Right ventricle myocardium inferior (tissue), 1 donor: ENCODE data around the gene BCL7A. TPM values are rescaled to one million over a fixed set of nuclear protein-coding genes. Genes with fewer than 3 reads are reported as not detected.
"Not testable (repeated sequence)": the region's sequence is repeated elsewhere in the genome, so short reads cannot be mapped to it uniquely, and the experiment has no call there.

Source experiments
- ATAC-seq: fragments of 200-7000 bp; cut with Tn5 transposase; one replicate; pipeline ENCODE4 v1.9.1; 2020; ENCODE audit warnings: mild to moderate bottlenecking, moderate library complexity
- DNase-seq: peaks from one replicate; pipeline ENCODE4 v3.0.0; 2021; ENCODE audit errors: missing footprints
- intact Hi-C: fragments of 100-400 bp; cut with DNase I; formaldehyde crosslinking; loops from one replicate; pipeline ENCODE4 v1.11.0; 2022
- long read RNA-seq: library from polyadenylated mRNA; unstranded; transcript quantifications from one replicate; pipeline ENCODE4 v2.0.0, GENCODE V29; 2021
- total RNA-seq: library from RNA; stranded (reverse); fragmentation: NEBNext Ultra II Directional; extraction: Animal tissue kit (Norgen Biotek cat#: 25700); gene quantifications from one replicate; pipeline ENCODE4 v1.2.1, GENCODE V29; 2021
- donor health status: DM: no; HTN: yes; CAD: no; lungs with severe emphysema.

Gene BCL7A
- total RNA-seq = 15.8 TPM
- long read RNA-seq, full-length matches to known transcripts = 13 of 16 reads
- long read RNA-seq, partial matches to known transcripts = 3 of 16 reads
- long read RNA-seq, other reads (novel, unspliced or antisense) = 0 of 16 reads

DNA sequence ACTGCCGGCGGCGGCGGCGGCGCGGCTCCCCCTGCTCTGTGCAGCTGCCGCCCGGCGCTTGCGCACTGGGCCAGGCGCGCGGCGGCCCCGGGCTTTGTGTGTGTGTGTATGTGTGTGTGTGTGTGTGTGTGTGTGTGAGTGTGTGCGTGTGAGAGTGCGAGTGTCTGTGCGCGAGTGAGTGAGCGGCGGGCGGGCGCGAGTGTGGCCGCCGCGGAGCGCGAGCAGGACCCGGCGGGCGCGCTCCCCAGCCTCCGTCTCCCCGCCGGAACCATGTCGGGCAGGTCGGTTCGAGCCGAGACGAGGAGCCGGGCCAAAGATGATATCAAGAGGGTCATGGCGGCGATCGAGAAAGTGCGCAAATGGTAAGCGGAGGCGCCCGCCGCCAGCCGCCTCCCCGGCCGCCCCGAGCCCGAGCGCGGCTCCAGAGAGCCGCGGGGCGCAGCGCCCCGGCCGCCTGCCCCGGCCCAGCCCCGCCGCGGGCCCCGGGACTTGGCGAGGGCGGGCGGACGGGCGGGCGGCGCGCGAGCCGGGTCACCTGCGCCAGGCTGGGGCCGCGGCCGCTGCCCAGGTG is at the start of gene BCL7A:
Gene BCL7A, plus strand, starts transcription at position 63 of the 571 bp plus-strand sequence. Its CDS starts 208 bp downstream, at position 271.
- intact Hi-C loops = loop anchor here (1.0 to 5.0 kb wide), 2 partner anchors 67 to 105 kb away; partner anchors contain the start of gene CFAP251
- DNase-seq = peak; percentile 87
- peak; percentile 81 for ATAC-seq

DNA sequence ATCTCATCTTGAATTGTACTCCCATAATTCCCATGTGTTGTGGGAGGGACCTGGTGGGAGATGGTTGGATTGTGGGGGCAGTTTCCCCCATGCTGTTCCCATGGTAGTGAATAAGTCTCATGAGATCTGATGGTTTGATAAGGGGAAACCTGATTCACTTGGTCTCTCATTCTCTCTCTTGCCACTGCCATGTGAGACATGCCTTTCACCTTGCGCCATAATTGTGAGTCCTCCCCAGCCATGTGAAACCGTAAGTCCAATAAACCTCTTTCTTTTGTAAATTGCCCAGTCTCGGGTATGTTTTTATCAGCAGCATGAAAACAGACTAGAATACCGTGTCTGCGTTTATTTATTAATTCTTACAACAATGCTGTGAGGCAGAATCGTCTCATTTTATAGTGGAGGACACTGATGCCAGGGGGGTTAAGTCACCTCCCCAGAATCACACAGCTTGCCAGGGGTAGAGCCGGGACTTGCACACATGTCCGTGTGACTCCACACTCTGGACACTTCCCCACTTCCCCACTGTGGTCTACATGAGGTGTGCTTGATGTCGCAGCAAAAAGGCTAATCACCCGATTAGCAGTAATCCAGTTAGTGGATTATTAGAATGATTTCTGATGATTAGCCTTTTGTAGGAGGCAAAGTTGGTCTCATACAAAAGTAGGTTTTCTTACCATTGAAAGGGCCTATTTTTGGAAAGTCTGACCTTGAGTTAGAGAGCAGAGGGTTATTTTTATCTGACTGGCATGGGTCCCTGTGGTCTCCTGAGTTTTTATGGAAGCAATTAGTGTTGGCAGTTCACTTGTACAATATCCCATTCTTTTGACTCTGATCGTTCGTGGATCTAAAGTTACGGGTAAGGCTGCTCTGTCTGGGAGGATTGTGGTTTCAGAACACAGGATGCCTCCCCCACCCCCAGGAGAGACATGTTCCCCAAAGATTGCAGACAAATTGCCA is 47.4 kb upstream of the BCL7A start:
- DNase-seq (no peak), ATAC-seq (no peak)
- intact Hi-C loops = no loop called here

DNA sequence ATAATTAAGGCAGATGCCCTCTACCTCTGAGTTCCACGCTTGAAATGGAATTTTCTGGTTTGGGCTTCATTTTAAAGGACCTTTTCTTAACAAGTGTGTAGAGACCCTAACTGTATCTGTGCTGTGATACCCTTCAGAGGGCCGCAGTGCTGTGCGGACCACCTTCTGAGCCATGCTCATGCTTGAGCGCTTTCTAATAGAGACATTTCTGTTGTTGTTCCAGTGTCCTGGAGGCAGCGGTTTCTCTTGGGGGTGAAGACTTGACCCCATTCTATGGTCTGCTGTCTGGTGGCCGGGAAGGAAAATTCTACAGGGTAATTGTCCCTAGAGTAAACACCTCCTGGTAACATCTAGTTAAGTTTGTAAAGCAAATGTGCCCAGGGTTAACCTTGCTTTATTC is 46.7 kb upstream of the BCL7A start:
- intact Hi-C loops = no loop called here
- ATAC-seq = no peak
- DNase-seq = no peak

DNA sequence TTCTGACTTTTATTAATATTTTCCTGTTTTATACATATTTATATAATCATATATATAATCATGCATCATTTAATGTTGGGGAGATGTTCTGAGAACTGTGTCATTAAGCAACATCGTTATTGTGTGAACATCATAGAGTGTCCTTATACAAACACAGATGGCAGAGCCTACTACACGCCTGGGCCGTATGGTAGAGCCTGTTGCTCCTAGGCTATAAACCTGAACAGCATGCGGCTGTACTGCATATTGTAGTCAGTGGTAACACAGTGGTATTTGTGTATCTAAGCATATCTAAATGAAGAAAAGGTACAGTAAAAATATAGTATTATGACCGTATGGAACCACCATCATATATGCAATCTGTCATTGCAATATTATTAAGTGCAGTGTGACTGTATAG is 44.7 kb upstream of the BCL7A start:
- intact Hi-C loops = no loop called here
- ATAC-seq = no peak
- no peak for DNase-seq

DNA sequence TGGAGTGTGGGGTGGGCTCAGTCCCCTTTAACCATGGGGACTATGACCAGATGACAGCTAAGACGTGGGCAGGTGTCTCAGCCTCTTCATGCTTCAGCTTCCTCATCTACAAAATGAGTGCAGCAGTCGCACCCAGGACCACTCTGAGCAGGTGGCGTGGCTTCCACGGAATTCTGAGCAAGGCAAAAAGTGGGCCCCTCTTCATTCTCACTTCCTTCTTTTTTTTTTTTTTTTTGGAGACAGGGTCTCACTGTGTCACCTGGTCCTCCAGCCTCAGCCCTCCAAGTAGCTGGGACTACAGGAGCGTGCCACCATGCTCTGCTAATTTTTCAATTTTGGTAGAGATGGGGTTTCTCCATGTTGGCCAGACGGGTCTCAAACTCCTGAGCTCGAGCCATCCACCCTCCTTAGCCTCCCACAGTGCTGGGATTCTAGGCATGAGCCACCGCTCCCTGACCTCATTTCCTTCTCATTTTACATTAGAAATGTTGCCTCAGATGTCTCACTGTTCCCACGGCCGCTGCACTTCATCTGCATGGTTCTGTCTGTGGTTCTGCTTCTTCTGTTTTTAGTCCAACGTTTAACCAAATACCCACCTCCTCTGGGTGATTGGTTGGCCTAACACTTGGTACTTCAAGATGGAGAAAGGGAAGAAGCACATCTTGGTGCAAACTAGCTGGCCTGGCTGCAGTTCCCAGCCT is 41.3 kb upstream of the BCL7A start:
- intact Hi-C loops = no loop called here
- DNase-seq (no peak), ATAC-seq (no peak)

DNA sequence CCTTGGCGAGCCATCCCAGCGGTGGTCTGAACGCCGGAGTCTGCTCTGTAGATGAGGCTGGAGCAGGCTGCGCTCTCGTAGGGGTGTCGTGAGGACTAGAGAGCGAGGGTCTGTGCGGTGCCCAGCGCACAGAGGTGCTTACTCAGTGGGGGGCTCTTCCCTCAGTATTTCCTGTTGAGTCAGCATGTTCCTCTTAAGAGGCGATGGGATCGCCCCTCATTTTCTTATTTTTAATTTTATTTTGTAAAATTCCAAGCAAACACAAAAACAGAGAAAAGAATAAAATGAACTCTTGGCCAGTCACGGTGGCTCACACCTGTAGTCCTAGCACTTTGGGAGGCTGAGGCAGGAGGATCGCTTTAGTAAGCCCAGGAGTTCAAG is 40.8 kb upstream of the BCL7A start:
- intact Hi-C loops = no loop called here
- ATAC-seq (no peak), DNase-seq (no peak)

DNA sequence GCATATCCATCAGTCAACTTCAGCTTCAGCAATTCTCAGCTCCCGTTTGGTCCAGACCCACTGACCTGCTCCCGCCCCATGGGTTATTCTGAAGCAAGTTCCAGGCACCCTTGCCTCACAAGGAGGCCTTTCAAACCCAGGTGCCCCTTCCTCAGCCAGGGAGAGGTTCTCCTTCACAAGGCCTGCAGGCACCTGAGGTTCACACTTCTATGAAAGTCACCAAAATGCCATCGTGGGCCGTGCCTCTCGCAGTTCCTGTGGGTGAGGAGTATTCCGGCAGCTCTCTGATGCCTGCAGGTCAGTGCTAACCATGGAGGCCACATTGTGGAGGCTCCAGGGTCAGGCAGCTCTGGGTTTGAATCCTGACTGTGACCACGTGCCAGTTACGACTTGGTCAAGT is 40.2 kb upstream of the BCL7A start:
- ATAC-seq = no peak
- intact Hi-C loops = no loop called here

DNA sequence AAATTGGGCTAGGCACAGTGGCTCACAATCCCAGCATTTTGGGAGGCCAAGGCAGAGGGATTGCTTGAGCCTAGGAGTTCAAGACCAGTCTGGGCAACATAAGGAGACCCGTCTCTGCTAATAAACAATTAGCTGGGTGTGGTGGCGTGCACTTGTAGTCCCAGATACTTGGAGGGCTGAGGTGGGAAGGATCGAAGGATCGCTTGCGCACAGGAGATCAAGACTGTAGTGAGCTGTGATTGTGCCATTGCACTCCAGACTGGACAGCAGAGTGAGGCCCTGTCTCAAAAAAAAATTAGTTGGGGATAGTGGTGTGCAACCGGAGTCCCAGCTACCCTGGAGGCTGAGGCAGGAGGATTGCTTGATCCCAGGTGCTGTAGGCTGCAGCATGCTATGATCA is 38.7 kb upstream of the BCL7A start:
- DNase-seq = no peak
- intact Hi-C loops = no loop called here
- ATAC-seq = no peak

More for the DNA sequence above, 40.2 kb upstream of the BCL7A start:
- DNase-seq = no peak

DNA sequence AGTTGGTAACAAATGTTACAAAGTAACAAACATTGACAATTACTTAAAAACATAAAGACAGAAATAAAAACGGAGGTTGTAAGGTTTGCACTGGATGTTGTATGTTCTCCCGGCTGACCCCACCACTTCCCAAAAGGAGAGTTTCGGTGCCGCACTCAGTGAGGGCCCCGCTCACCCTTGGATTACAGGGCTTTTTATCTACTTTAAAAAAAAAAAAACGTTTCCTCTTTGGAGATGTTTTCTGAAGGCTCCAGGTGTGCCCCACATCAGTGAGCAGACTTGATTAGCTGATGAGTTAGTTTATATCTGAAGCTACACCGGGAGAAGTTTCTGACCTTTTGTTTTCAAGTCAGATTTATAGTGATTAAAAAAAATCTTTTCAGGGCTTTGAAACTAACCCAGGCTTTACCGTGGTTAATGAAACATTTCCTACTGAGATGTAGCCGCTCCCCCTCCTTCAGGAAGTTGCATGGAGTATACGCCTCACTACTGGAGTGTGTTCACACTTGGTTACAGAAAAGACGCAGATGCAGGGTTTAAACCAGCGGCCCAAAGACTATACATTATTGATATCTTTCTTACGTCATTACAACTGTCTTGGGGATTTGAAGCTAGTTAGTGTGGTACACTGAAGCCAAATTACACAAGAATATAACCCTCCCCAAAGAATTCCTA is 38.0 kb upstream of the BCL7A start:
- DNase-seq (no peak), ATAC-seq (no peak)
- intact Hi-C loops = no loop called here

DNA sequence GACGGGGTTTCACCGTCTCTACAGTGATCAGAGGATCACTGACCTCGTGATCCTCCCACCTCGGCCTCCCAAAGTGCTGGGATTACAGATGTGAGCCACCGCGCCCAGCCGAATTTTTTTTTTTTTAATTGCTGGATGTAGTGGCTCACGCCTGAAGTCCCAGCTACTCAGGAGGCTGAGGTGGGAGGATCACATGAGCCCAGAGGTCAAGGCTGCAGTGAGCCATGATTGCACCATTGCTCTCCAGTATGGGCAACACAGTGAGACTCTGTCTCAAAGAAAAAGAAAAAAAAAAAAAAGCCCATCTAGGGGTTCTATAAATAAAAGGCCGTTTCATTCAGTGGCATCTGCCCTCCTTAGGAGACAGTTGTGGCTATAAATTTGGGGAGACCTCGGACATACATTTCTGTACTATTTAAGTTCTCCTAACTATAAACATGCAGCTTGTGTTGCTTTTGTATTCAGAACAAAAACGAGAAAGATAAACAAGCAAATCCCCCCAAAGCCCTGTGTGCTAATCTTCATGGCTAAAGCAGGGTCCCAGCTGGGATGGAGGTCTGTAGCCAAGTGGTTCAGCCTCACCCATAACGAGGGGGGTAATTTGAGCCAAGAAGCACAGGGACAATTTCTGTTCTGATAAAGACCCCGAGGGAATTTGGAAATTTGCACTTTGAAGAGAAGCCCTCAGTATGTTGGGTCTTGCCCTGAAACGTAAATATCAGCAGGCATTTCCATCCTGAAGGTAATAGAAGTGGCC is 35.0 kb upstream of the BCL7A start:
- ATAC-seq (no peak), DNase-seq (no peak)
- intact Hi-C loops = no loop called here

DNA sequence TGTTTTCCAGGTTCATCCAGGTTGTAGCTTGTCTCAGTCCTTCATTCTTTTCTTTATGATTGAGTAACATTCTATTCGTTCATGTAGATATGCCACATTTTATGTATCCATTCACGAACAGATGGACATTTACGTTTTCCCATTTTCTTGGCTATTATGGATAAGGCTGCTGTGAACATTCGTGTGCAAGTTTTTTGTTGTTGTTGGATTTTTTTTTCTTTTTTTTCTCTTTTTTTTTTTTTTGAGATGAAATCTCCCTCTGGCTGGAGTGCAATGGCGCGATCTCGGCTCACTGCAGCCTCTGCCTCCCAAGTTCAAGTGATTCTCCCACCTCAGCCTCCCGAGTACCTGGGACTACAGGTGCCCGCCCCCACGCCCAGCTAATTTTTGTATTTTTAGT is 33.2 kb upstream of the BCL7A start:
- ATAC-seq, intact Hi-C loops, DNase-seq: not testable (repeated sequence)

DNA sequence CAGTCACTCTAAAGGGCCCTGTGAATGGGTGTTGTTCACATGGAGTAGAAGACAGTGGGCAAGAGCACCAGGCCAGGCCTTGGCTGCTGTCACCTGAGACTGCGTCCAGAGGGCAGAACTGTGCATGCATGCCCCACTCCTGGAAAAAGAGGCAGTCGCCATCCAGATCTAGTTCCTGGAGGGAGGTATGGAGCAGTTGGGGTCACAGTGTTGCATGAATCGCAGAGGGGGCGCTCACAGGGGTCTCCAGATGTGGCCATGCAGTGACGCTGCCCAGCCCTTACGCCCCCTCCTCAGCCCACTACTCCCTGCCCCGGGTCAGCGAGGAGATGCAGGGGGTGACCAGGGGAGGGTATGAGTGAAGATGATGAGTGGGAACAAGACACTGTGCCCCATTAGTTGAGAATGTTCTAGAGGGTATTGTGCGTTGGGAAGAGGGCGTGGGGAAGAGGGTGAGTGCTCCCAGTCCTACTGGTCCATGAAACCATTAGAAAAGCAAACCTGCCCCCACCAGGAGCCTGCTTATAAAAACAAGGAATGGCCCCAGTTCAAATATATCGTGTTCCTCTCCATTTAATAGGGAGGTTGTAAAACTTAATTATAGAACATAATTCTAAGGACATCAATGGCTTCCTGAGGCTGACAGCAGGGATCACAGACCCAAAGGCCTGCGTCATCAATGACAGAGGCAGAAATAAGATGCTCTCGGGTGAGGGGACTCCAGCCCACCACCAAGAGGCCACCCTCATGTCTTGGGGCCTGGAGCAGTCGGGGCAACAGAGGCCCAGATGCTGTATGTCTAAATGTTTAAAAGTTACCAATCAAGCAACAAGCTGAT is 32.2 kb upstream of the BCL7A start:
- intact Hi-C loops = no loop called here
- DNase-seq (no peak), ATAC-seq (no peak)

DNA sequence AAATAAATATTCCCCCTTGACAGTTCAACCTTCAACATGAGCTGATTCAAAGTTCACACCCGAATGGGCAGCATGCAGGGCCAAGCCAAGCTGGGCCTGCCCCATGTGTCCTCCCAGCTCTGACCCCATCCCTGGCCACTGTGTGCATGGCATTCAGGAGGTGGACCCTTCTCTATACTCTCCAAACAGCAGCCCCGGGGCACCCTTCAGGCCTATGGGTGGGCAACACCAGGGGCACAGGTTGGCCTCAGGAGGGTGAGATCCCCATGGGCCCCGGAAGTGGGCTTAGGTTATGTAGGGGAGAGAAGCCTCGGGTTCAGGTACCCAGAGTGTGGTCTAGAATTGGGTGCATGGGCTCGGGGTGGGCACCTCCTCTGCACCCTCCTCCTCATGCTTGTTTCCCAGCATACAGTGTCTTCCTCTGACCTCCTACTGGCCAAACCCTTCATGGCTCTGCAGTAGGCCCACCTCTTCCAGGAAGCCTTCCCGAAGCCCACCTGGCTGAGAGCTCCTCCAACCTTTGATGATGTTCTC is 31.5 kb upstream of the BCL7A start:
- no peak for ATAC-seq

DNA sequence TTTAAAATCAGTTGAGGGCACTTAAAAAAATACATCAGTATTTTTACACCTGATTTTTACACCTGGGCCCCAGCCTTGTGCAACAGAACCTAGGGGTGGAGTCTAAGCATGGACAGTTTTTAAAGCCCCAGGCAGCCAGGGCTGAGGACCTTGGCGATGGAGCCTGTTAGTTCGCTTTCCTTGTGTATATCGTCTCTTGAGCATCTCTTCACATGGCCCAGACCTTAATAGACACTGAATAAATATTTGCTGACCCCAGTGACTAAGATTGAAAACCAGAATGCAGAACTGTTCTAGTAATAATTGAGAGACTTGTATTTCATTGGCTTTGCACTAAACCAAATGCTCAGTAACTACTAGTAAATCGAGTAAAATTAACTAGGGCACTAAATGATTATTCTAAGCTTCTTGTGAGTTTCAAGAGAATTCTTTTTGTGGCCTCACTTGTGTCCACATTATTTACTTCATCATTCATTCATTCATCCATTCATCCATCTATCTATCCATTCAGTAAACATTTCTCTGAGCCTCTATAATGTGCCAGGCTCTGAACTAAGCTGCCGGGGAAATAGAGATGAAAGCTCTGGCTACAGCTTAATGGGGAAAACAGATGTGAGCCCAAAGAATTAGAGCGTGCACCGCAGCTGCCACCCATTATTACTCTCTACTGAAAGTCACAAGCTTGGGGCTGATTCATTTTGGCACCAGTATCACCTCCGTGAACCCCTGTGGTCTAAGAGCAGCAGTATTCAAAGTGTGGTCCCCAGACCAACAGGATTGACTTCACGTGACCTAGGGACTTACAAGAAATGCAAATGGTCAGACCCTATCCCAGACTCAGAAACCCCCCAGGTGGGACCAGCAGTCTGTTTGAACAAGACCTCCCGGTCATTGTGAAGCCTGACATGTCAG is 30.7 kb upstream of the BCL7A start:
- intact Hi-C loops = no loop called here
- ATAC-seq (no peak), DNase-seq (no peak)

More for the DNA sequence above, 31.5 kb upstream of the BCL7A start:
- intact Hi-C loops = no loop called here
- DNase-seq = no peak

DNA sequence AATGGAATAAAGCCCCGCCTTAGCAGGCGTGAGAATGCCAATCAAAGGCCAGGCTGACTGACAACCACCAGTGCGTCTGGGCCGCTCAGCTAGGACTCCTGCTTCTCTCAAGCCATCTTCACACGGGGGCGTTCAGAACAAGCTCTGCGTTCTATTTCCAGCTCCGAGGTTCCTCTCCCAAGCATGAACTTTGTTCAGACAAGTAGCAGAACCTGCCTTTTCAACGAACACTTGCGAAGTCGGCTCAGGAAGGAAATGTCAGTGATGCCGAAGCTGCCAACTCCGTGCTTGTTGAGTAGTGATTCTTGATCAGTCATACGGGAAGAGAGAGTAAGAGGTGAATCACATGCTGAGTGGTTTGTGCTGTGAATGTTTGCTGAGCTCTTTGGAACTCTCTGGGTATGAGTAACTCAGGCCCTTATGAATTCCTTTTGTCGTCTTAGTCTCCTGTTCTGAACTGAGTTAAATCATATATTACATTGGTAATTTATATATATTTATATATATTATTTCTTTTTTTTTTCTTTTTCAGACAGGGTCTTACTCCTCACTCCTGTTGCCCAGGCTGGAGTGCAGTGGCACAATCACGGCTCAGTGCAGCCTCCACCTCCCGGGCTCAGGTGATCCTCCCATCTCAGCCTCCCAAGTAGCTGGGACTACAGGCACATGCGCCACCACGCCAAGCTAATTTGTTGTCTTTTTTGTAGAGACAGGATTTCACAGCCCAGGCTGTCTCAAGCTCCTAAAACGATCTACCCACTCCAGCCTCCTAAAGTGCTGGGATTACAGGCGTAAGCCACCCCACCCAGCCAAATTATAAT is 29.4 kb upstream of the BCL7A start:
- ATAC-seq (no peak), DNase-seq (no peak)
- intact Hi-C loops = no loop called here
